Transverse colon (tissue), 4 donors: ENCODE data around the gene CGB8. TPM values are rescaled to one million over a fixed set of nuclear protein-coding genes. Genes with fewer than 3 reads are reported as not detected.
"Not testable (repeated sequence)": the region's sequence is repeated elsewhere in the genome, so short reads cannot be mapped to it uniquely, and the experiment has no call there.

Experiments used
- DNase-seq: peaks from one replicate; pipeline ENCODE4 v3.0.0-alpha.2; 2019
- H3K27ac ChIP-seq, 4 donors: fragments of 200-600 bp; sonication (generic); 2 replicates each; pipeline ENCODE4 v1.5.1; 2016 to 2018; ENCODE audit warnings: inconsistent platforms in 4 of 4
- H3K27me3 ChIP-seq: fragments of 200-600 bp; sonication (generic); 2 replicates; pipeline ENCODE4 v1.5.1; 2017; ENCODE audit warnings: inconsistent platforms
- H3K36me3 ChIP-seq, 4 donors: fragments of 200-600 bp; sonication (generic); 2 replicates each; pipeline ENCODE4 v1.5.1; 2017 to 2019; ENCODE audit warnings: inconsistent platforms in 4 of 4
- H3K4me1 ChIP-seq, 4 donors: fragments of 200-600 bp; sonication (generic); 2 replicates each; pipeline ENCODE4 v1.5.1; 2017 to 2020; ENCODE audit warnings: inconsistent platforms in 4 of 4
- H3K4me3 ChIP-seq, 4 donors: fragments of 200-600 bp; sonication (generic); 1 replicate in 1 of 4; 2 replicates in 3 of 4; pipeline versions ENCODE4 v1.5.1 to v1.6.1; 2017 to 2019; ENCODE audit warnings: inconsistent platforms in 4 of 4
- H3K9me3 ChIP-seq, 2 donors: fragments of 200-600 bp; sonication (generic); 2 replicates each; pipeline ENCODE4 v1.5.1; 2017 to 2019; ENCODE audit warnings: inconsistent platforms in 2 of 2
- EP300 ChIP-seq: sonication (generic); formaldehyde crosslinking; IDR thresholded peaks from one replicate; pipeline ENCODE4 v1.6.1; 2017; ENCODE audit warnings: antibody characterized with exemption, low read depth
- POLR2A ChIP-seq: fragments of 450-650 bp; IDR thresholded peaks from one replicate; pipeline ENCODE4 v1.6.1; 2016; ENCODE audit warnings: antibody characterized with exemption, mild to moderate bottlenecking, moderate library complexity
- POLR2AphosphoS5 ChIP-seq, 3 donors: sonication (generic); formaldehyde crosslinking; IDR thresholded peaks; one replicate each; pipeline ENCODE4 v1.6.1; 2016; ENCODE audit warnings: antibody characterized with exemption in 3 of 3
- WGBS, 2 donors: methylation state at CpG; one replicate each; pipeline ENCODE4 v1.1.5; 2018; ENCODE audit warnings: low coverage in 1 of 2; 5-methylcytosine and 5-hydroxymethylcytosine counted together
- in situ Hi-C, 4 donors: fragments of 200-750 bp; cut with MboI; loops; one replicate each; pipeline versions ENCODE4 v1.15.0 to v1.15.1; 2017; ENCODE audit warnings: low sequenced_read_pairs in 3 of 4, low pct_ligation_motif_present in 1 of 4, low pct_unique_long_range_greater_than_20kb in 1 of 4
- intact Hi-C: fragments of 100-400 bp; cut with DNase I; formaldehyde crosslinking; loops from one replicate; pipeline ENCODE4 v1.15.1; 2023; ENCODE audit warnings: low total_unique reads
- total RNA-seq, 4 donors: library from RNA; depleted of rRNA; stranded (reverse); fragments of >200 nt; gene quantifications; one replicate each; pipeline ENCODE4 v1.1.0, GENCODE V29; 2016
- TF ChIP-seq, protein P1 (sequence below), 5 experiments: fragments of 200-600 bp in 3 of 5; fragments of 450-650 bp in 2 of 5; sonication (generic) in 3 of 5; IDR thresholded peaks; 1 replicate in 2 of 5; 2 replicates in 3 of 5; pipeline ENCODE4 v1.5.1; 2016 to 2017; ENCODE audit warnings: antibody characterized with exemption in 5 of 5, inconsistent platforms in 3 of 5, mild to moderate bottlenecking in 2 of 5, moderate library complexity in 1 of 5

The CGB8 gene
- total RNA-seq, 4 donors from 2014 or later = not detected

- WGBS, 2 donors = 89% methylated on average over 4 of the region's 4 CpGs; no CpG with 5 or more reads in 1 of the 2 donors
- H3K4me3 ChIP-seq = no peak overlapping the region
- in situ Hi-C loops = loop anchor here in 2 of 4 donors (10.0 to 25.0 kb wide), 2 partner anchors 124 to 132 kb away; no protein-coding TSS in a partner anchor
- intact Hi-C loops = no loop called here
- H3K4me1 ChIP-seq = peaks cover 0 to 9% (median 6%) of the 10 kb centered on the region in 4 donors
- H3K27ac ChIP-seq = no peak overlapping the region
- no peaks in the 10 kb centered on the region for H3K36me3 ChIP-seq
- no peaks in the 10 kb centered on the region for H3K9me3 ChIP-seq
- TF ChIP-seq POLR2AphosphoS5 (IDR thresholded peaks at IDR 0.05) (no peak), POLR2A (no peak), EP300 (no peak)
- TF ChIP-seq, protein P1, sequence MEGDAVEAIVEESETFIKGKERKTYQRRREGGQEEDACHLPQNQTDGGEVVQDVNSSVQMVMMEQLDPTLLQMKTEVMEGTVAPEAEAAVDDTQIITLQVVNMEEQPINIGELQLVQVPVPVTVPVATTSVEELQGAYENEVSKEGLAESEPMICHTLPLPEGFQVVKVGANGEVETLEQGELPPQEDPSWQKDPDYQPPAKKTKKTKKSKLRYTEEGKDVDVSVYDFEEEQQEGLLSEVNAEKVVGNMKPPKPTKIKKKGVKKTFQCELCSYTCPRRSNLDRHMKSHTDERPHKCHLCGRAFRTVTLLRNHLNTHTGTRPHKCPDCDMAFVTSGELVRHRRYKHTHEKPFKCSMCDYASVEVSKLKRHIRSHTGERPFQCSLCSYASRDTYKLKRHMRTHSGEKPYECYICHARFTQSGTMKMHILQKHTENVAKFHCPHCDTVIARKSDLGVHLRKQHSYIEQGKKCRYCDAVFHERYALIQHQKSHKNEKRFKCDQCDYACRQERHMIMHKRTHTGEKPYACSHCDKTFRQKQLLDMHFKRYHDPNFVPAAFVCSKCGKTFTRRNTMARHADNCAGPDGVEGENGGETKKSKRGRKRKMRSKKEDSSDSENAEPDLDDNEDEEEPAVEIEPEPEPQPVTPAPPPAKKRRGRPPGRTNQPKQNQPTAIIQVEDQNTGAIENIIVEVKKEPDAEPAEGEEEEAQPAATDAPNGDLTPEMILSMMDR (IDR thresholded peaks at IDR 0.05) = no peak
- H3K27me3 ChIP-seq = no peaks in the 10 kb centered on the region
- DNase-seq = no peak
Measured at GRCh38 chr19:49080392-49080791, 31.5 kb upstream of the CGB8 start.

- H3K36me3 ChIP-seq, H3K27ac ChIP-seq, H3K4me1 ChIP-seq, H3K9me3 ChIP-seq, intact Hi-C loops, H3K4me3 ChIP-seq: not testable (repeated sequence)
- in situ Hi-C loops = loop anchor here in 1 of 4 donors (25.0 kb wide), 1 partner anchor 137 kb away; no protein-coding TSS in a partner anchor
- 17% methylated on average over 9 of the region's 9 CpGs; no CpG with 5 or more reads in 1 of the 2 donors for WGBS, 2 donors
- DNase-seq = peak; percentile 77
- peaks cover 48% of the 10 kb centered on the region for H3K27me3 ChIP-seq
- TF ChIP-seq, protein P1 (IDR thresholded peaks at IDR 0.05) = peak; percentile 66 to 80 (median 74)
Measured at GRCh38 chr19:49074869-49075268, 26.0 kb upstream of the CGB8 start.

DNA sequence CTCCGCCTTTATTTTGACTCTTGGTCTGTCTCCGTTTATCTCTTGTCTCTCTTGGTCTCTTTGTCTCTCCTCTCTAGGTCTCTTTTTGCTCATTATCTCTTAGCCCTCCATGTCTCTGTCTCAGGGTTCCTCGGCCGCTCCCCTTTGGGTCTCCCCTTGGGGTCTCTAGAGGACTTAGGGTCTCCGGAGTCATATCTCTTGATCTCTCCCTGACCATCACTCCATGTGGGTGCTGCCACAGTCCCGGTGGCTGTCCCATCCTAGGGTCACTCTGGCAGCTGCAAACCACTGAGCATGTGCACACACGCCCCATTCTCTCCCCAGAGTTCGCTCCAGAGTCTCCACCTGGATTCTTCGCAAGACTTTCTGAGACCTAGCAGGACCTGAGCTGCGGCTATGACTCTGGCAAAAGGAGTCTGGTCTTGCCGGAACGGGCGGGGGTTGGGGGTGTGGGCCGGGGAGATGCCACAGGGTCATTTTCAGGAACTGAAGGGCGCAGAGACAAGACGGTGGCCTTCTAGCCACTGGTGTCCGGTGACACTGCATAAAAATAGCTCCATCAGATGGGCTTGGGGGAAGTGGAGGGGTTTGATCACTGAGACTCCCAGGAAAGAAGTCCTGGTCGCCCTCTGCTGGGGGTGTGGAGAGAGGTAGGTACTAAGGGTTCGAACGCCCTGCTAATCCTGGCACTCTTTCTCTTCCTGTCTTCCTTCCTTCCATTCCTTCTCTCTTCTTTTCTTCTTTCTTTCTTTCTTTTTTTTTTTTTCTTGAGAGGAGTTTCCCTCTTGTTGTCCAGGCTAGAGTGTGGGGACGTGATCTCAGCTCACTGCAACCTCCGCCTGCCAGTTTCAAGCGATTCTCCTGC is 24.8 kb upstream of the CGB8 start:
- Histone ChIP-seq H3K27me3 (peaks cover 60% of the 10 kb centered on the region), H3K27ac (no peak overlapping the region), H3K4me1 (peaks cover 0 to 8% (median 2%) of the 10 kb centered on the region in 4 donors), H3K36me3 (no peaks in the 10 kb centered on the region), H3K4me3 (no peak overlapping the region), H3K9me3 (no peaks in the 10 kb centered on the region)
- TF ChIP-seq POLR2A = no peak
- TF ChIP-seq, protein P1 (IDR thresholded peaks at IDR 0.05) = peak in 1 of 5 experiments; percentile 5
- 53 to 79% methylated on average over 6 to 22 of the region's 23 CpGs for WGBS, 2 donors
- no peak for DNase-seq
- intact Hi-C loops = no loop called here
- in situ Hi-C loops = no loop called here

- H3K4me1 ChIP-seq = peaks cover 0 to 8% (median 2%) of the 10 kb centered on the region in 4 donors
- H3K27ac ChIP-seq = no peak overlapping the region
- WGBS, 2 donors = 22% methylated on average over 29 of the region's 93 CpGs; no CpG with 5 or more reads in 1 of the 2 donors
- H3K27me3 ChIP-seq = peaks cover 77% of the 10 kb centered on the region
- in situ Hi-C loops (no loop called here), intact Hi-C loops (no loop called here)
- peak overlapping the region in 1 of 4 donors; percentile 7 for H3K4me3 ChIP-seq
- DNase-seq = no peak
- no peaks in the 10 kb centered on the region for H3K36me3 ChIP-seq
- no peaks in the 10 kb centered on the region for H3K9me3 ChIP-seq
- no peak for TF ChIP-seq POLR2AphosphoS5 (IDR thresholded peaks at IDR 0.05)
- TF ChIP-seq, protein P1 (IDR thresholded peaks at IDR 0.05) = no peak
Measured at GRCh38 chr19:49071860-49072547, 23.1 kb upstream of the CGB8 start.
